ENCODE data around the gene PLPPR1.

The PLPPR1 gene

GRCh38 chr9:101014566-101014965 lies 14.0 kb upstream of the PLPPR1 start:
- TF ChIP-seq, protein P1, sequence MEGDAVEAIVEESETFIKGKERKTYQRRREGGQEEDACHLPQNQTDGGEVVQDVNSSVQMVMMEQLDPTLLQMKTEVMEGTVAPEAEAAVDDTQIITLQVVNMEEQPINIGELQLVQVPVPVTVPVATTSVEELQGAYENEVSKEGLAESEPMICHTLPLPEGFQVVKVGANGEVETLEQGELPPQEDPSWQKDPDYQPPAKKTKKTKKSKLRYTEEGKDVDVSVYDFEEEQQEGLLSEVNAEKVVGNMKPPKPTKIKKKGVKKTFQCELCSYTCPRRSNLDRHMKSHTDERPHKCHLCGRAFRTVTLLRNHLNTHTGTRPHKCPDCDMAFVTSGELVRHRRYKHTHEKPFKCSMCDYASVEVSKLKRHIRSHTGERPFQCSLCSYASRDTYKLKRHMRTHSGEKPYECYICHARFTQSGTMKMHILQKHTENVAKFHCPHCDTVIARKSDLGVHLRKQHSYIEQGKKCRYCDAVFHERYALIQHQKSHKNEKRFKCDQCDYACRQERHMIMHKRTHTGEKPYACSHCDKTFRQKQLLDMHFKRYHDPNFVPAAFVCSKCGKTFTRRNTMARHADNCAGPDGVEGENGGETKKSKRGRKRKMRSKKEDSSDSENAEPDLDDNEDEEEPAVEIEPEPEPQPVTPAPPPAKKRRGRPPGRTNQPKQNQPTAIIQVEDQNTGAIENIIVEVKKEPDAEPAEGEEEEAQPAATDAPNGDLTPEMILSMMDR (IDR thresholded peaks at IDR 0.05; ENCODE audit: low read depth, low read length, missing control alignments), result no peak
- DNase-seq (ENCODE audit: low read depth), result no peak
- no peak overlapping the region for H3K4me3 ChIP-seq (ENCODE audit: low read depth, low read length)

DNA sequence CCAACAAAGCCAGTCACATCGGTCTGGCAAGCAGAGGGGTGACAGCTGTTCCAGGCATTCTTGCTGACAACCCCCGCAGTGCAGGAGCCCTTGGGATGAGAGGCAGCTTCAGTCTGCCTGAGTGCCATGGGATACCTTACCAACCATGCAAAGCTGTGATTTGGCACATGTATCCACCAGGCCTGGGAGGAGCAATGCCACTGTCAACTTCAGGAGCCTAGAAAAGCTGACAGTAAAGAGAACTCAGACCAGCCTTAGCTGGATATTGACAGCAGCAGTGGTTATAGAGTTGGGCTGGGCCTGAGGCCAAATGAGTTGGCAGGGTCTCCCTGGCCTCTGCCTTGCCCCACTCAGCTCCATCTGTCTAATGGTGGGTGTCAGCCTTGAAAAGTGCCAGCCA lies 10.1 kb upstream of the PLPPR1 start:
- no peak for DNase-seq (ENCODE audit: low read depth)

DNA sequence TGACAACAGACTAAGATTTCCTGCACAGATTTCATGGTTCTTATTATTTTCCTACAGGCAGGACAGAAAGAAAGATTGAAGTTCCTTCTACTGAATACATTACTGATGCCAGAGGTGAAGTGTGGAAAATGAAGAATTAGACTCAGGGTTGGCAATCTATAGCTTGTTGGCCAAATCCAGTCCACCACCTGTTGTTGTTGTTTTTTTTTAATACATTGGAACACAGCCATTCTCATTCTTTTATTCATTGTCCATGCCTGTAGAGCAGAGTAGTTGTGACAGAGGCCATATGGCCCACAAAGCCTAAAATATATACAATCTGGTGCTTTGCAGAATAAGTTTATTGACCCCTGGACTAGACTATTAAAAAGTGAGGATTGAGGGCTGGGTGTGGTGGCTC lies 5.8 kb upstream of the PLPPR1 start:
- no peak for DNase-seq (ENCODE audit: low read depth)
- no peak overlapping the region for H3K4me3 ChIP-seq (ENCODE audit: low read depth, low read length)
- TF ChIP-seq, protein P1 (IDR thresholded peaks at IDR 0.05; ENCODE audit: low read depth, low read length, missing control alignments), result no peak

More for the DNA sequence above, 10.1 kb upstream of the PLPPR1 start:
- no peak overlapping the region for H3K4me3 ChIP-seq (ENCODE audit: low read depth, low read length)
- TF ChIP-seq, protein P1 (IDR thresholded peaks at IDR 0.05; ENCODE audit: low read depth, low read length, missing control alignments), result no peak

DNA sequence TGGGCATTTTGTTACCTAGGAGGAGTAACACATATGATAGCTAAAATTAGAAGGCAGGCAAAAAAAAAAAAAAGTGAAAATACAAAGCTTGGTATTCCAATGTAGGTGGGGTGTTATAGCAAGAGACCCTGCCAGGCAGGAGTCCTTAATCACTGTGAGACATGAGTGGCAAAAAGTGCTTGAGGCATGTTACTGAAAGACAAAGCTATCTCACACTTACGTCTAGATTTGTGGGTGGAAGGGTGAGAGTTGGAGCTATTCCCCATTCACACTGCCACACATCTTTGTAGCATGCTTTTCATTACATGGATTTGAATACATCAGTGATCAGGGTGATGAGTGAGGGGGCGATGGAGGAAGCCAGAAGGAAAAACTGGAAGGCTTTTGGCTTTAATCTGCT lies 2.6 kb upstream of the PLPPR1 start:
- no peak overlapping the region for H3K4me3 ChIP-seq (ENCODE audit: low read depth, low read length)
- DNase-seq (ENCODE audit: low read depth), result no peak
- TF ChIP-seq, protein P1 (IDR thresholded peaks at IDR 0.05; ENCODE audit: low read depth, low read length, missing control alignments), result no peak

DNA sequence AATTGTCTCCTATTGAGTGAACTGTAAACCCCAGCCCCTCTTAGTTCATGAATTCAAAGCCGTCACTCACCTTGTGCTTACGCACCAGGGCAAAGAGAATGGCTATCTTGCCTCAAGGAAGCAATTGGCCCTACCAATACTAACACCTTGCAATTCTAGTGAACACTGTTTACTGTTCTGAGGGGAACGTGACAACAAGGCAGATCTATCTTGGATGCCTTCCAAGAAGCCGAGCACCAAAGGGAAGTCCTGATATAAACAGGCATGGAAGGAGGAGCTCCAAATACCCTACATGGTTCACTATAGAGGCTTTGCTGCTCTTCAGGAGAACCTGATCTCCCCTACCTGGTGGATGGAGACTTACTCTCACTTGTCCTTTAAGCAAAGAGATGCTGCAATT lies 1.7 kb upstream of the PLPPR1 start:
- TF ChIP-seq, protein P1 (IDR thresholded peaks at IDR 0.05; ENCODE audit: low read depth, low read length, missing control alignments), result no peak
- no peak overlapping the region for H3K4me3 ChIP-seq (ENCODE audit: low read depth, low read length)
- no peak for DNase-seq (ENCODE audit: low read depth)

DNA sequence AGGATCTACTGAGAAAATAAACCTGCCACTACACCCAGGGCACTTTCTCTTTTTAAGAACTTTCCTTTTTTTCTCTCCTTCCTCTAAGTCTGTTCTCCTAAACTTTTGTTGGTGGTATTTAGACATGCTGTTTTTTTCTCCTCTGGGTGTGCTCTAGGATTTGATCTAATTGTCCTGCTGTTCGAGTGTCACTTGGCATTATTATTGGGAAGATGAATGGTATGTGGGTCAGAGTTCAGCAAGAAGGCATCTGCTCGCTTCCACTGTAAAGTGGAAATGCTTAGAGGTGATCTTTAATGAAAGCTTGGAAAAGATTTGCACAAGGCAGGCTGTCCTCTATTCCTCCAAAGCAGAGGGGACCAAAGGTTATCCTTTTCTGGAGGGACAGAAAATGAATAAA lies 1.3 kb upstream of the PLPPR1 start:
- TF ChIP-seq, protein P1 (IDR thresholded peaks at IDR 0.05; ENCODE audit: low read depth, low read length, missing control alignments), result no peak
- DNase-seq (ENCODE audit: low read depth), result no peak
- H3K4me3 ChIP-seq (ENCODE audit: low read depth, low read length), result no peak overlapping the region

- H3K4me3 ChIP-seq (ENCODE audit: low read depth, low read length), result no peak overlapping the region
- TF ChIP-seq, protein P1 (IDR thresholded peaks at IDR 0.05; ENCODE audit: low read depth, low read length, missing control alignments), result no peak
- DNase-seq (ENCODE audit: low read depth), result no peak
Measured at GRCh38 chr9:101027733-101028345, 688 bp upstream of the PLPPR1 start.
